Right lobe of liver (tissue), 6 donors: ENCODE results near the gene ABLIM2. TPM values are rescaled to one million over a fixed set of nuclear protein-coding genes. Genes with fewer than 3 reads are reported as not detected.

Experiments
- ATAC-seq, 4 donors: fragments of 200-7000 bp; cut with Tn5 transposase; one replicate each; pipeline ENCODE4 v1.9.1; 2020; ENCODE audit warnings: mild to moderate bottlenecking in 4 of 4, moderate library complexity in 4 of 4
- DNase-seq, 3 donors: peaks; one replicate each; pipeline ENCODE4 v3.0.0-alpha.2; 2020
- H3K27ac ChIP-seq, 3 donors: fragments of 200-600 bp; one replicate each; pipeline ENCODE4 v1.8.0; 2022
- H3K27me3 ChIP-seq, 2 donors: fragments of 200-600 bp; one replicate each; pipeline ENCODE4 v1.8.0; 2022
- H3K36me3 ChIP-seq, 4 donors: fragments of 200-600 bp; sonication (generic) in 1 of 4; one replicate each; pipeline versions ENCODE4 v1.5.1 to v1.8.0; 2017 to 2022; ENCODE audit warnings: control low read depth in 1 of 4
- H3K4me1 ChIP-seq, 4 donors: fragments of 200-600 bp; sonication (generic) in 1 of 4; one replicate each; pipeline versions ENCODE4 v1.5.1 to v1.8.0; 2017 to 2022; ENCODE audit warnings: control low read depth in 1 of 4
- H3K4me3 ChIP-seq, 3 donors: fragments of 200-600 bp; one replicate each; pipeline ENCODE4 v1.8.0; 2022
- H3K9me3 ChIP-seq, 4 donors: fragments of 200-600 bp; sonication (generic) in 1 of 4; one replicate each; pipeline versions ENCODE4 v1.5.1 to v1.8.0; 2017 to 2022; ENCODE audit warnings: control low read depth in 1 of 4
- POLR2A ChIP-seq: fragments of 450-650 bp; IDR thresholded peaks from one replicate; pipeline ENCODE4 v1.6.1; 2017; ENCODE audit warnings: antibody characterized with exemption, mild to moderate bottlenecking
- WGBS: methylation state at CpG from one replicate; pipeline ENCODE4 v1.1.6; 2018; ENCODE audit warnings: low coverage, low lambda C conversion rate; ENCODE audit not compliant: insufficient coverage; ENCODE audit errors: missing lambda C conversion rate; 5-methylcytosine and 5-hydroxymethylcytosine counted together
- intact Hi-C, 2 donors: fragments of 100-400 bp; cut with DNase I; formaldehyde crosslinking; loops; one replicate each; pipeline versions ENCODE4 v1.11.2 to v1.14.1; 2022
- total RNA-seq, 6 experiments: library from RNA; depleted of rRNA in 2 of 6; stranded (reverse); fragments of >200 nt in 2 of 6; fragmentation: NEBNext Ultra II Directional in 3 of 6; extraction: Animal tissue kit (Norgen Biotek cat#: 25700) in 3 of 6; gene quantifications; one replicate each; pipeline versions ENCODE4 v1.1.0 to v1.2.4, GENCODE V29; 2016 to 2023
- TF ChIP-seq, protein P1 (sequence below), 4 donors: fragments of 200-600 bp in 3 of 4; fragments of 450-650 bp in 1 of 4; IDR thresholded peaks; one replicate each; pipeline versions ENCODE4 v1.5.1 to v1.8.0; 2016 to 2022; ENCODE audit warnings: antibody characterized with exemption in 4 of 4, mild to moderate bottlenecking in 2 of 4
- donor health status: DM: no; HTN: yes; CAD: no.
- donor health status: DM: no; HTN: no; CAD: no.
- donor health status: DM: no; HTN: no; CAD: no.
- donor health status: DM: no; HTN: yes; CAD: no.
- donor health status: DM: no; HTN: yes; CAD: no.

ABLIM2 gene
- total RNA-seq, 6 experiments from 2014 or later = 0.93 to 3.5 (median 2.3) TPM

DNA sequence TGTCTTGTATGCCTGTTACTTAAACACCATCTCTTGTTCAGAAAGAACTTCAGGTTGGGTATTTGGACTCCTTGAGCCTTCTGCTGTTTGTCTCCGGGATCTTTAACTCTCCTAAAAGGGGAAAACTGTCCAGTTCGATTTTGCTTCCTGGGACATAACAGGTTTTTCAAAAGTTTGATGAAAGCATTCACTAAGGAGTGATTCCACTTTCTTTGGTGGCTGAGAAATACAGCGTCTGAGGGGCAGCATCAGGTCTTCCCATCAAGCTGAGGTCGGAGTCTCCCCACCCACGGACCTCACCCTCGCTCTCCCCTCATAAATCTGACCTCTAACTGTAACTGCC is 220.4 kb downstream of the ABLIM2 start:
- no peak for ATAC-seq
- Histone ChIP-seq H3K9me3 (no peaks in the 10 kb centered on the region), H3K36me3 (no peaks in the 10 kb centered on the region), H3K4me3 (peak overlapping the region in 2 of 3 donors; percentile 50 to 71), H3K27me3 (peaks cover 0 to 8% of the 10 kb centered on the region in 2 donors), H3K4me1 (no peaks in the 10 kb centered on the region), H3K27ac (peak overlapping the region in 1 of 3 donors; percentile 65)
- DNase-seq = no peak
- intact Hi-C loops = no loop called here
- no peak for TF ChIP-seq POLR2A
- TF ChIP-seq, protein P1, sequence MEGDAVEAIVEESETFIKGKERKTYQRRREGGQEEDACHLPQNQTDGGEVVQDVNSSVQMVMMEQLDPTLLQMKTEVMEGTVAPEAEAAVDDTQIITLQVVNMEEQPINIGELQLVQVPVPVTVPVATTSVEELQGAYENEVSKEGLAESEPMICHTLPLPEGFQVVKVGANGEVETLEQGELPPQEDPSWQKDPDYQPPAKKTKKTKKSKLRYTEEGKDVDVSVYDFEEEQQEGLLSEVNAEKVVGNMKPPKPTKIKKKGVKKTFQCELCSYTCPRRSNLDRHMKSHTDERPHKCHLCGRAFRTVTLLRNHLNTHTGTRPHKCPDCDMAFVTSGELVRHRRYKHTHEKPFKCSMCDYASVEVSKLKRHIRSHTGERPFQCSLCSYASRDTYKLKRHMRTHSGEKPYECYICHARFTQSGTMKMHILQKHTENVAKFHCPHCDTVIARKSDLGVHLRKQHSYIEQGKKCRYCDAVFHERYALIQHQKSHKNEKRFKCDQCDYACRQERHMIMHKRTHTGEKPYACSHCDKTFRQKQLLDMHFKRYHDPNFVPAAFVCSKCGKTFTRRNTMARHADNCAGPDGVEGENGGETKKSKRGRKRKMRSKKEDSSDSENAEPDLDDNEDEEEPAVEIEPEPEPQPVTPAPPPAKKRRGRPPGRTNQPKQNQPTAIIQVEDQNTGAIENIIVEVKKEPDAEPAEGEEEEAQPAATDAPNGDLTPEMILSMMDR (IDR thresholded peaks at IDR 0.05) = no peak
- whole genome bisulfite sequencing = 34% methylated on average over 4 of the region's 6 CpGs

DNA sequence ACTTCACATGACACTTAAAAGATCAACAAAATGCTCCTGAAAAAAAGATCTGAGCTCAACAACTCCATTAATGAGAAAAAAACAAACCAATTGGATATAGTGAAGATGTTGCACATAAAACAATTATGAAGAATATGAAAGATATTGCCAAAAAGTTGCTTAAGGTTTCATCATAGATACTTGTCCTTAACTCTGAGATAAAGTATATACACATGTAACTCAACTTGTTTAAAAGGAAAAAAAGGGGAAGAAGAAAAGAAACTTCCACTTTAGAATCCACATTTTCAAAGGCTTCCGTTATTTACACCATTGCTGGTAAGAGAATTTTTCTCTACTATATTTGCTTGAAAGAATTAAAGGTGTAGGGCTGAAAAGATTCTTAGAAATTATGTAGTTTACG is 221.6 kb downstream of the ABLIM2 start:
- peaks cover 0 to 8% of the 10 kb centered on the region in 2 donors for H3K27me3 ChIP-seq
- no peak overlapping the region for H3K27ac ChIP-seq
- no peak overlapping the region for H3K4me3 ChIP-seq
- H3K4me1 ChIP-seq = no peaks in the 10 kb centered on the region
- intact Hi-C loops = no loop called here
- H3K36me3 ChIP-seq = no peaks in the 10 kb centered on the region
- ATAC-seq (no peak), DNase-seq (no peak)
- 72% methylated on average over 2 of the region's 2 CpGs for WGBS
- TF ChIP-seq POLR2A = no peak
- TF ChIP-seq, protein P1 (IDR thresholded peaks at IDR 0.05) = no peak
- H3K9me3 ChIP-seq = no peaks in the 10 kb centered on the region

DNA sequence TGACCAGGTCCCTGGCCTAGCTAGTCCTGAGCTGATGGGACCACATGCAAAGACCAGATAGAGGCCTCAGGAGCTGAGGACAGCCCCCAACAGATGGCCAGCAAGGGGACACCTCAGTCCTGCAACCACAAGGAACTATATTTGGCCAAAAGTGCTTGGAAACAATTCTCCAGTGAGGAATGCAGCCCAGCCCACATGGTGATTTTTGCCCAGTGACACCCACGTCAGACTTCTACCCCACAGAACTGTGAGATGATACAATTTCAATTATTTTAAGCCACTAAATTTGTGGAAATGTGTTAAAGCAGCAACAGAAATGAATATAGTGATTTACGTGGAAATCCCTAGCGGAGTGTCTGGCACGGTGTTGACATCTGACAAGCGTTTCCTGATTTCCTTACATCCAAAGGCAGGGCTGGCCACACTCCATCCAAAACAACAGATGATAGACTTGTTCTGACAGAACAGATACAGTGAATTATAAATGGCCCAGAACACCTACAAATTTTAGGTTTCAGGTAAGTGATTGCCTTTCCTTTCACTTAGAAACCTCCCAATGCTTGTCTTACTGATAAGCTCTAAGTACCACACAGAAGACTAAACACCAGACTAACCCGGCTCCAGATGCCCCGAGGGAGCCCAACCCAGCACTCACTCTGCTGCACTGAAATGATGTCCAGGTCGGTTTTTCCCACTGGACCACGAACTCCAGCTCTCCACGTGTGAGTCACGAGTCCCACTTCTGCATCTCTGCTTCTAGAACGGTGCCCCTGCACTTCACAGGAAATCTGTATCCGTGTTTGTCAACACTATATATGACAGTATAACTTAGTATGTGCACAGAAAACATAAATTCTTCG is 224.7 kb downstream of the ABLIM2 start:
- Histone ChIP-seq H3K9me3 (no peaks in the 10 kb centered on the region), H3K27ac (no peak overlapping the region), H3K36me3 (no peaks in the 10 kb centered on the region), H3K4me3 (no peak overlapping the region), H3K4me1 (no peaks in the 10 kb centered on the region), H3K27me3 (peaks cover 0 to 3% of the 10 kb centered on the region in 2 donors)
- TF ChIP-seq, protein P1 (IDR thresholded peaks at IDR 0.05) = no peak
- TF ChIP-seq POLR2A = no peak
- 65% methylated on average over 12 of the region's 14 CpGs for WGBS
- ATAC-seq = no peak
- no peak for DNase-seq
- intact Hi-C loops = no loop called here

DNA sequence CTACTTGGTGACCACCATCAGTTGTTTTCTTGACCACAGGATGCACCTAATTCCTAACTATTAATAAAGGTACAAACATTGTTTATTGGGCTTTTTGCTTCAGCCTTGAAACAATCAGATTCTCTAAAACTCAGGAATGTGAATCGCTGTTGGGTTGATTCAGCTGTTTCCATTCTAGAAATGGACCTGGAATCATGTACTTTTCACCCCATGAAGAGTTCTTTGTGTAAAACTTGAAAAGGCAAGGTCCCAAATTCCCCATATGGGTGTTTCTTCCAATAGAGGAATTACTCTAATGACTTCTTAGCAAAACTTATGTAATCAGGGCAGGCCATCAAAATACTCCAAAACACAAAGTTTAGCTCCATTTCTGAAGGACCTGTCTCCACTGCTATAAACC is 226.3 kb downstream of the ABLIM2 start:
- intact Hi-C loops = no loop called here
- Histone ChIP-seq H3K4me1 (no peaks in the 10 kb centered on the region), H3K9me3 (no peaks in the 10 kb centered on the region), H3K36me3 (no peaks in the 10 kb centered on the region), H3K27me3 (no peaks in the 10 kb centered on the region), H3K4me3 (no peak overlapping the region), H3K27ac (no peak overlapping the region)
- 100% methylated on average over 1 of the region's 1 CpG for WGBS
- ATAC-seq (no peak), DNase-seq (no peak)
- TF ChIP-seq, protein P1 (IDR thresholded peaks at IDR 0.05) = no peak
